RKO (cell line): ENCODE data around the gene ELK1.
"Not testable (repeated sequence)": the region's sequence is repeated elsewhere in the genome, so short reads cannot be mapped to it uniquely, and the experiment has no call there.

Source experiments
- DNase-seq: peaks from one replicate; pipeline ENCODE4 v3.0.0-alpha.2; 2016; ENCODE audit warnings: low spot score

ELK1 gene

GRCh38 chrX:47650164-47651042, at the start of gene ELK1:
TSS of gene ELK1 (minus strand) at chrX:47650563. CDS start at chrX:47641441, 9,122 bp downstream.
- DNase-seq = peak; percentile 96

GRCh38 chrX:47697181-47697580, 46.8 kb upstream of the ELK1 start:
- DNase-seq = no peak

- peak; percentile 57 for DNase-seq
Measured at GRCh38 chrX:47690175-47690574, 39.8 kb upstream of the ELK1 start.

- DNase-seq = no peak
Measured at GRCh38 chrX:47687263-47687662, 36.9 kb upstream of the ELK1 start.

- DNase-seq = no peak
Measured at GRCh38 chrX:47683829-47684205, 33.5 kb upstream of the ELK1 start.

- DNase-seq = no peak
Measured at GRCh38 chrX:47683184-47683828, 32.9 kb upstream of the ELK1 start.

GRCh38 chrX:47675959-47676859, 25.8 kb upstream of the ELK1 start:
- DNase-seq = not testable (repeated sequence)

- no peak for DNase-seq
Measured at GRCh38 chrX:47674776-47675175, 24.4 kb upstream of the ELK1 start.

GRCh38 chrX:47665797-47666196, 15.4 kb upstream of the ELK1 start:
- not testable (repeated sequence) for DNase-seq

- no peak for DNase-seq
Measured at GRCh38 chrX:47664737-47665136, 14.4 kb upstream of the ELK1 start.

GRCh38 chrX:47662144-47662657, 11.8 kb upstream of the ELK1 start:
- peak; percentile 69 for DNase-seq

GRCh38 chrX:47661539-47661938, 11.2 kb upstream of the ELK1 start:
- no peak for DNase-seq

- no peak for DNase-seq
Measured at GRCh38 chrX:47659421-47659726, 9.0 kb upstream of the ELK1 start.

- DNase-seq = peak; percentile 93
Measured at GRCh38 chrX:47658684-47659420, 8.5 kb upstream of the ELK1 start, which contains the start of gene UXT. TSS of gene UXT (minus strand) at chrX:47659180. CDS start at chrX:47658927, 253 bp downstream.

- no peak for DNase-seq
Measured at GRCh38 chrX:47658301-47658683, 7.9 kb upstream of the ELK1 start.

- DNase-seq = no peak
Measured at GRCh38 chrX:47651043-47651905, 911 bp upstream of the ELK1 start.

GRCh38 chrX:47649781-47650163, 591 bp downstream of the ELK1 start:
- DNase-seq = peak; percentile 11

- DNase-seq = peak; percentile 12
Measured at GRCh38 chrX:47649271-47649670, 1.1 kb downstream of the ELK1 start.

GRCh38 chrX:47648376-47648775, 2.0 kb downstream of the ELK1 start:
- DNase-seq = no peak

- DNase-seq = no peak
Measured at GRCh38 chrX:47646636-47647035, 3.7 kb downstream of the ELK1 start.

- DNase-seq = no peak
Measured at GRCh38 chrX:47645530-47645929, 4.8 kb downstream of the ELK1 start.
